T-helper 2 cell treated with Interferon-gamma antibody and Interleukin-4, amounts not matched to agents 100 ng/mL and 5 ng/mL, for 36 hours (primary cell): ENCODE results near the gene COL28A1. TPM values are rescaled to one million over a fixed set of nuclear protein-coding genes. Genes with fewer than 3 reads are reported as not detected.
"Not testable (repeated sequence)": the region's sequence is repeated elsewhere in the genome, so short reads cannot be mapped to it uniquely, and the experiment has no call there.

ENCODE experiments used
- intact Hi-C: fragments of 100-400 bp; cut with micrococcal nuclease; formaldehyde crosslinking; loops from one replicate; pipeline ENCODE4 v1.15.1; 2023
- total RNA-seq: library from RNA; stranded (reverse); gene quantifications from 2 replicates; pipeline ENCODE4 v1.2.3, GENCODE V29; 2022

Gene COL28A1
- total RNA-seq, 1 donor from 2014 or later, result not detected

DNA sequence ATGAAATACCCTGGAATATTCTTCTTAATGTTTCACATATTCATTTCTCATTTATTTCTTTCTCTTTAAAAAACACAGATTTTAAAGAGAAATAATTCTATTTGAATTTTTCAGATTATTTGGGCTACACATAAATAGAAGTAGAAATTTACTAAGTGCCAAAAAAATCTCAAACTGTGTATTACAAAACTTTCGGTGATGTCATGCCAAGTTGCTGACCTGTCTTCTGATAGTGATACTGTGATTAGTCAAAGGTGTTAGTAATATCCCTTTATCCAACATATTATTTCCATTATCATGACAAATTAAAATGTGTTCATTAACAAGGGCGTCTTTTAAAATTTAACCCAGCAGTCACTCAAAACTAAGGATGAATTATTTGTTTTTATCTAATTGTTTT is 60.1 kb downstream of the COL28A1 start:
- intact Hi-C loops, result no loop called here

DNA sequence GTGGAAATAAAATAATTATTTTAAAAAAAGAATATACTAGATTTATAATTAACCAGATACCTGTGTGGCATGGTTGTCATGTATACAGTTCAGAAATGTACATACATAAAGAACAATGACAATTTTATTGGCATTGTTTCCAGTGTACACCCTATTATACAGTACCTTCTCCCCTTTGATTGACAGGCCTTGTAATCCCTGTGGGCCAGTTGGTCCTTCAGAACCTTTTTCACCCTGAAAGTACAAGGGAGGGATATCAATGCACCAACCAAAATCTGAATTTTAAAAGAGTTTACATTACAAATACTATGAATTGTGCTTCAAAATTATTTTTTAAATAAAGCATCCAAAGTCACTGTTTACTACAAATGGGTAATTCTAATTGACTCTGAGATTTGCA is 61.2 kb downstream of the COL28A1 start:
- intact Hi-C loops, result no loop called here

DNA sequence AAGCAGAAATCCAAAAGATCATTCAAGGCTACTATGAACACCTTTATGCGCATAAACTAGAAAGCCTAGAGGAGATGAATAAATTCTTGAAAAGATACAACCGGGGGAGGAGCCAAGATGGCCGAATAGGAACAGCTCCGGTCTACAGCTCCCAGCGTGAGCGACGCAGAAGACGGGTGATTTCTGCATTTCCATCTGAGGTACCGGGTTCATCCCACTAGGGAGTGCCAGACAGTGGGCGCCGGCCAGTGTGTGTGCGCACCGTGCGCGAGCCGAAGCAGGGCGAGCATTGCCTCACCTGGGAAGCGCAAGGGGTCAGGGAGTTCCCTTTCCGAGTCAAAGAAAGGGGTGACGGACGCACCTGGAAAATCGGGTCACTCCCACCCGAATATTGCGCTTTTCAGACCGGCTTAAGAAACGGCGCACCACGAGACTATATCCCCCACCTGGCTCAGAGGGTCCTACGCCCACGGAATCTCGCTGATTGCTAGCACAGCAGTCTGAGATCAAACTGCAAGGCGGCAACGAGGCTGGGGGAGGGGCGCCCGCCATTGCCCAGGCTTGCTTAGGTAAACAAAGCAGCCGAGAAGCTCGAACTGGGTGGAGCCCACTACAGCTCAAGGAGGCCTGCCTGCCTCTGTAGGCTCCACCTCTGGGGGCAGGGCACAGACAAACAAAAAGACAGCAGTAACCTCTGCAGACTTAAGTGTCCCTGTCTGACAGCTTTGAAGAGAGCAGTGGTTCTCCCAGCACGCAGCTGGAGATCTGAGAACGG is 70.5 kb downstream of the COL28A1 start:
- intact Hi-C loops, result not testable (repeated sequence)

DNA sequence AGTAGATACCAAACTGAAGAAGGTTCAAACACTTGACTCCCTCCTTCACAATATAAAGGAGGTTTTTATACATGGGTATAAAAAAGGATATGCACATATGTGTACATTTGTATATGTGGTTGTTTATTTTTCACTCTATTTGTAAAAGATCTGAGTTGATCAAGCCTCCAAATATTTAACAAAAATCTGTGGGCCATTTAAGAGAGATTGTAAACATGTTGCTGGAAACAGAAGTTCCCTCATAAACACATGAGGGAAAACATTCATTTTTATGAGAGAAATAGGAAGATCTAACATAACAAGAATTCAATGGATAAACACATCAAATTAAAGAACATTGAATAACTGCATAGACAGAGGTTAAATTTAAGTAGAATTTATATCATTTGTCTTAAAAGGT is 81.7 kb downstream of the COL28A1 start:
- intact Hi-C loops, result no loop called here

DNA sequence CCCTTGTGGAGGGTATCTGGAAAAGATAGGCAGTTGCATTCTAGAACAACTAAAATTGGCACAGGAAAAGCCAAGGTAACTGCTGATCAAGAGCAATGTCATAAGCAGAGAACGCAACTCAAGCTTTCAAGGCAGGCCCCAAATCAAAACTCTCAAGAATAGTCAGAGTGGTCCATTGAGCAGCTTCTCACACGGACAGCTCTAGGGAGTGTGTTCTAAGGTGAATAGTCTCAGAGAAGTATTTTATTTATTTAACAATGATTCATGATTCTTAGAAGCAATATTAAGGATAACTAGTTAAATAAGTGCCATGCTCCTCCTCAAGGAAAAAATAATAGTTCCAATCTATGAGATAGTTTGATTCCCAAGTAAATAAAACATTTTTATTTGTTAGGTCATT is 83.0 kb downstream of the COL28A1 start:
- intact Hi-C loops, result no loop called here

DNA sequence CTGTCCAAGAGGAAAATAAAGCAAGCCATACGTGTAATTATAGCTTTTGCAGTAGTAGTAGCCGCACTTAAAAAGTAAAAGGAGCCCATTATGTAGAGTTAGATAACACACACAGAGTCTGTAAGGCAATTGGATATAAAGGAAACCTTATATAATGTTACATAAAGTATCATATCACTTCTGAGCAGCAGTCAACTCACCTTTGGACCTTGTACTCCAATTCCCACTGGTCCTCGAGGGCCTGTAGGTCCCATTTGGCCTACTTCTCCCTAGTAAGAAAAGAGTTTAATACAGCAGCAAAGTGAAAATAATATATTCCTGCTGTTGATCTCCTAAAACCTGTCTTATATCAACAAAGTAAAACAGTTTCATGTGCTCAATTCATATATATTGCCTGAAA is 83.6 kb downstream of the COL28A1 start:
- intact Hi-C loops, result no loop called here

DNA sequence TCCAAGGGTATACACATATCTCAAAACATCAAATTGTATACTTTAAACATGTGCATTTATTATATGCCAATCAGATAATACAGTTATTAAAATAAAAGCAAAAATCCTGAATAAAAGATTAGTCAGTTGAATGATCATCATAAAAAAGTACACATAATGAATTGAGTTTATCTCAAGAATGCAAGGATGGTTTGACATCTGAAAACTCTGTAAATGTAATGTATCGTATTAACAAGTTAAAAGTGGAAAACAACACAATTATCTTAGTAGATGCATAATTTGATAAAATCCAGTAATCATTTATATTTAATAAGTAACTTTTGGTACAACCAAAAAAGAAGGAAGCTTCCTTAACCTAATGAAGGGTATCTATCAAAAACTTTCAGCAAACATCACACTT is 86.6 kb downstream of the COL28A1 start:
- intact Hi-C loops, result no loop called here

DNA sequence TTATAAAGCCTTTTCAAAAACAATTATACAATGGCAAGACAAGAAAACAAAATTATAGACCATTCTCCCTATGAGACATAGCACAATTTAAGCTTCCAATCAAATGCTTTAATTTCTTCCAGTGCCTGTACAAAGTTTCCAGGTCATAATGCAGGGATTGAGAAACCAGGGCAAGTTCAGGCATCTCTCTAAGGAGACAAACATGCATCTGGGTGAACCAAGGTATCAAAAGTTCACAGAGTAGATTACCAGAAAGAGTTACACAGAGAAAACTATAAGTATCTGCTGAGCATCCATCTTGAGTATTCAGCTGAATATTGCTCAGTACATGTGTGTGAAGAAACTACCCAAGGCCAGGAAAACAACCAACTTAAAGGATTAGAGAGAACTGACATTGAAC is 89.1 kb downstream of the COL28A1 start:
- intact Hi-C loops, result no loop called here

DNA sequence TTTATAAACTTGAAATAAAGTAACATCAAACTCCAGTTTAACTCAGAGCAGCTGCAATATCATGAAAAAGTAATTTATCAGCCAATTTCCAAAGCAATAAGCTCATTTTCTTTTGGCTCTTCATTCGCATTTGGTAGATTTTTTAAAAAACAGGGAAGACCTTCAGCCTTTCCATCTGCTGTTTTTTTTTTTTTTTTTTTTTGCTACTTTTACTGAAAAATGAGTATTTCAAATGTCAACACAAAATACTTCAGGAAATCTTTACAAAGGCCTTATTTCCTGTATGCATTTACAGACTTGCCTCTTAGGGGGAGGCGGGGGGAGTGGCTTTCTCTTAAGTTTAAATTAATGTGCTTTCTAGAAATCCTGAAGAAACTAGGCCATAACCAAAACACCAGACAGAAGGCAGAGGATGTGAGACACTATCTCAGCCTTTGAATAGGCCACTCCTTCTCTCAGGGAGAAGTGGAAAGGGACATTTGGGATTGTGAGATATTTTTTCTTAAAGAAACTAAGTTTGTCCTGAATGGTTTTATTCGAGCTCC is 91.8 kb downstream of the COL28A1 start:
- intact Hi-C loops, result no loop called here

DNA sequence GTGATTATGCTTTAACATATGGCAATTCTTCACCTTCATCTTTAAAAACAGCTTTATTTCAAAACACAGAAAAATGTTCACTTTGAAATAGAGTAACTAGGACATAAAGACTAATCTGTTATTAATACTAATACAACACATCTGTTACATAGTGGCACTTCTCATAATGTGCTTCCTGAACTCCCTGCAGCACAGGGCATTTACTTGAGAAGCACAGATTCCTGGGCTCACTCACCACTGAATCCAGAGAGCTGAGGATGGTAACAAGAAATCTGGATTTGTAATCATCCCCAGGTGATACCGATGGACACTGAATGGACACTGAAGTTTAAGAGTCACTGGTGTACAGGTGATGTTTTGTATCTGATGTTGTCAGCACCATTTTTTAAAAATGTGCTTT is 96.1 kb downstream of the COL28A1 start:
- intact Hi-C loops, result no loop called here

DNA sequence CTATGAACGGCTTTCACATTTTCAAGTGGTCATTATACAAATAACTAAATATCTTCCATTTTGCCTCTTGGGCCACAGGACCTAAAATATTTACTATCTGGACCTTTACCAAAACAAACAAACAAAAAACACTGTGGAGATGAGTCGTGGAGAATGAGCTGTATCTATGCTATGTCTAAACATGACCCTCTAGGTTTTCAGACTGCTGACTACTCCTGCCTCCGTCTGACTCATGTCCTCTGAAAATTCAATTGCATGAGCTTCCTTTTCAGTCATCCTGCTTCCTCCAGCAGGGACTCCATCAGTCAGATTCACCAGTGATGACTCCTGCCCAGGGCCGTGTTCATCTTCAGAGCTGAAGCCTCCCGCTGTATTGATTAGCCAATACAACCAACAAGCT is 96.8 kb downstream of the COL28A1 start:
- intact Hi-C loops, result no loop called here

DNA sequence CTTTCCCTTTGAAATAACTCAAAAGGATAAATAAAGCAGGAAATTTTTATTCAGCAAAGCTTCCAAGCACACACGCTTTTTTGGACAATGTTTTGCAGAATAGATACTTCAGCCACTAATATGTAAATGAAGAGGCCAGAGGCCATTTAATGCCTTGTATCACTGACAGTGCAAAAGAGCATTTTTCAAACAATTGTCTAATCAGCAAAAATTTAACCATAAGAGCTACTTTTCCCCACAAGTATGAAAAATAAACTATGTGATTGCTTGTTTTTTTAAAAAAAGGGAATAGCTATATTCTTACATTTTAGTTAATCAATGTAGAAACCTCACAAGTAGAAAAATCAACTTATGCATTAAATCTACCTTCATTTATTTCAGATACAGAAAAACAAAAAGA is 99.7 kb downstream of the COL28A1 start:
- intact Hi-C loops, result no loop called here

DNA sequence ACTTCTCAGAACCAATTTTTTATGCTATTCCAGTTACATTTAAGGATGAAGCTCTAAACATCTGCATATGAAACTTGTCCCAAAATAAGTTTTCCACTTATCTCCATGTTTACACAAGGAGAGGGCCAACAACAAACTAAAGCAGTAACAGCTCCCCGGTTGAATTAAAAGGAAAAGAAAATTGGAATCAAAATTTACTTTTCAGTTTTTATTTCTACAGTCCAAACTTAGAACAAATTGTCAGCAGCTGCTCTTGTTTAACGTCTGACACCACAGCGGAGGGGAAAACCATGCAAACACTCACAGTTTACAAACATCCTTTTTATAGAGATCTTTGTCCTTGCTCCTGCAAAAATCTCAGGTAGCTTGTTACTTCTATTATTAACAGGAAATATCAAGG is 101.3 kb downstream of the COL28A1 start:
- intact Hi-C loops, result no loop called here

DNA sequence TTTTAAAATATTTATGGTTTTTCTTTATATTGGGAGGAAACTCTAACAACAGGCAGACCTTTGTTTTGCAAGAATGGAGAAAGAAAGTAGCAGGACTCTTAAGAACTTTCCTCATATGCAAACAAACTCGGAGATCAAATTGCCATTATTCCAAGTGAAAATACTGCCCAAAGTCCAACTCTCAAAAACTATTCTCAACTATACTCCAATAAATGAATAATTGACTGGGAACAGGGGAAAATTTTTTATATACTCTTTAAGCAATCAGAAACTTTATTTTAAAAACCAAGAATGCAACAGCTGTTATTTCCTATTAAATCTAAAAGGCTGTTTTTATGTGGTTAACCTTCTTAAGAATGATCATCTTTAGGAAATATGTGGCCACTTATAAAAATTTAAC is 101.9 kb downstream of the COL28A1 start:
- intact Hi-C loops, result no loop called here

DNA sequence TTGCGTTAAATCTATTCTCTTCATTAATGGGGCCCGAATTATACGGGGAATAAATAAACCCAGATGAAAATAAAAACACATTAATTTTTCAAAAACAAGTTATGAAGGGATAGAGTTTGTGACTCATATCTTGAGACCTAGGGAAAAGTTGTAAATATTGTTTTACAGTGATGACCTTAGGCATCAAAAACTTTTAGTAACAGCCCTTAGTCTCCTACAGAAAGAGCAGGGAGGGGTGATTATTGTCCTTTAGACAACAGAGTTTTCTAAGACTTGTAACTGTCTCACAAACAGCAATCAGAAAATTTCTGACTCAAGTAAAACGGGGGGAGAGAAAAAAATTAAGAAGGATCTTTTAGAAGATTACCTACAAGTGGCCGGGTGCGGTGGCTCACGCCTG is 102.7 kb downstream of the COL28A1 start:
- intact Hi-C loops, result no loop called here

DNA sequence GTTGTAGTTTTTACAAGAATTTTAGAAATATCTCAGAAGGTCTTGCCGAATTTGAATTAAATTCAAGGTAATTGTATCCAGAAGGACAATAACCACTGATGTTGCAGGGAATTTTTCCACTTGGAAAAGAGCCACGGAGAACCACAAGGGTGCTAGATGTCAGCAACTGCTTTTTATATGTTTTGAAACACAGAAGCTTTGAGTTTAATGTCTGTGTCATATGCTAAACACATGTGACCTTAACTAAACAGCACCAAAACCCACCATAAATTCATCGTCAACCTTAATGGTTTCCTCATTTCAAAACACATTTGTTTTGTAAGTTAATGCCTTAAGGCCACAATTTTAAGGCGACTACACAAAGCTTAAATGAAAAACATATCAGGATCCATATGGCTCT is 106.9 kb downstream of the COL28A1 start:
- intact Hi-C loops, result loop anchor here (10.0 kb wide), 1 partner anchor 786 kb away; no protein-coding TSS in a partner anchor

DNA sequence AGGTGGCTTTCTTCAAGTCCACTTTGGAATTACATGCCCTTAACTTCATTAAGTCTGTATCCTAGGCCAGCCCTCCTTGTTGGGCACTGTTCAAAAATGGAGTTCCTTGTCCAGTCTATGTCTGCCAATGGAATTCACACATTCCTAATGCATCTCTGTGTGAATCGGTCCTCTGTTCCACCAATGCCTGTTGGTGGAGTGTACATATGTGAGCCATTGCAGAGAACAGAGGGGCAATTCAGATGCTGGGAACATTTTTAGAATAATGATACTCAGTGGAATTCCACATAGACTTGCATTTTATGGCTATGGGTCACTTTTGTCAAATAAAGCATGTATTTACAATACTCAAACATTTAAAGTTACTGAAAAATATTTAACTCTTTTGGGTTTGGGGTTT is 108.3 kb downstream of the COL28A1 start:
- intact Hi-C loops, result loop anchor here (10.0 kb wide), 1 partner anchor 787 kb away; no protein-coding TSS in a partner anchor

DNA sequence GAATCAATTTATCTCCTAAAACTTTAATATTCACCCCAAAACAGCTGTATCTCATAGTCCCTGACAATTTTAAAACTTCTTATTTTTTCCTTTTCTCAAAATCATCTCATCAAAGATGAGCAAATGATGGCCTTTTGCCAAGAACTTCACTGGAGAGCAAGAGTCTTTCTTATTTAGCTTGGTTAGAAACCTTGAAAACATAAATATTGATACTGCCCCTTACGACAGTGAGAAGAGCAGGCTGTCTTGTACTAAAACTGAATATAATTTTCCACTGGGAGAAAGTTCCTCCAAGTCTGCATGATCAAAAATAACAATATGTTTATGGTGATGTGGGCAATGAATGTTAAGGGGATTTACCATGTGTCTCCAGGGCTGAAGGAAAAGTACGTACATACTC is 109.0 kb downstream of the COL28A1 start:
- intact Hi-C loops, result loop anchor here (10.0 kb wide), 1 partner anchor 788 kb away; no protein-coding TSS in a partner anchor

DNA sequence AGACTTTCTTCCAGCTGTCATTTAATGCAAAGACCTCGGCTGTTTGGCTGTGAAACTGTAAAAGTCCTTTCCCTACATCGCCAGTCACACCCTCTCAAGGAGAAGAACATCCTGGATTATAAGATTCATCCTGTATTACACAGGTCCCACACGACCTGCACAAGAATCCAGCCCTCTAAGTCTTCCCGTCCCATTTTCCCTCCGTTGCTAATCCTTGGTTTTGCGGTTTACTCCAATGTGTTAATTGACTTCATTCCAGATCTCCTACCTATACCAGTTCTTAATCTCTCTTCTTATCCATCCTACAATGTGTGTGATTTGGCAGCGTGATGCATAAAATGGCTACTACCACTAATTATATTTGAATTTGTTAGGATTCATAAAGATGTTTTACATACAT is 110.4 kb downstream of the COL28A1 start:
- intact Hi-C loops, result loop anchor here (10.0 kb wide), 1 partner anchor 789 kb away; no protein-coding TSS in a partner anchor

DNA sequence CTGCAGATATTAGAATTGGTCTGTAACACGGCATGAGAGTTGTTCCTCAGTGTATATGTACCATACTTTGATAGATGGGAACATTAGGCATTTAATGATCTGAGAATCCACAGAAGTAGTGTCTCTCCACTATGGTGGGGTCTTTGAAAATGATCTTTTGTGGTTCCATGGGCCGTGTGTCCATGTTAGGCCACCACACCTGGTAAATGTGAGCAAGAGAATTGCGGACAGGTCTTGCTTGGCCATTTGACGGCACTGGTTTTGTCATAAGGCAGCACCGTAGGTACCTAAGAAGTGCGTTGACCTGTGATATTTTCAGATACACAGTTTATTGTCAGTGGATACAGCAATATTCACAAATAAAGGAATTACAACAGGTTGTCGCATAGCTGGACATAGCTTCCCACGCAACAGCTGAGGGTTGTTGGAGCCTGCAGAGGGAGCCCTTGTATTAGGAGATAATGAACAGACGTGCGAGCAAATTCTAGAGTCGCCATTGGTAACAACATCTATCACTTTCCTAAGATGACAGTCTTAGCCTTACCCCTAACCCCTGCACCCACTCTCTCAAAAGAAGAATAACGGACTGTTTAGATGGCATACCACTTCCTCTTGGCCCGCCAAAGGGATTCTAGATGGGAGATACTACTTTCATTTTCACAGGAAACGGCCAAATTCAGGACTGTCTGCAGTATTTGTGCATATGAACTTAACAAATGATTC is 111.4 kb downstream of the COL28A1 start:
- intact Hi-C loops, result loop anchor here (10.0 kb wide), 1 partner anchor 790 kb away; no protein-coding TSS in a partner anchor

DNA sequence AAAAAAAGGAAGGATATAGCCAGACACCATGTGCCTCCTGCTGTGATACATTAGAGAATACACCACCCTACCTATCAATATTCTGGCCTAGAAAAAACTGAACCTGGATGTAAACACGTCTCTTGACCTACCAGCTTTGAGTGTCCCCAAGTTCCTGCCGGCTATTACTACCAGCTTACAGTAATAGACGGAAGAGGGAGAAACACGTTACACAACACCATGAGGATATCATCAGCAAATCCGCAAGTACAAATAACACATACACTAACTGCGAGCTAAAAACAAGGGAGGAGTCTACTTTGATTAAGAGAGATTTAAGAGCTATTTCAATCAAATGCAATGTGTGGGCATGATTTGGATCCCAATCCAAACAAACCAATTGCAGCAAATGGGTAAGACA is 113.0 kb downstream of the COL28A1 start:
- intact Hi-C loops, result loop anchor here (10.0 kb wide), 1 partner anchor 792 kb away; no protein-coding TSS in a partner anchor

DNA sequence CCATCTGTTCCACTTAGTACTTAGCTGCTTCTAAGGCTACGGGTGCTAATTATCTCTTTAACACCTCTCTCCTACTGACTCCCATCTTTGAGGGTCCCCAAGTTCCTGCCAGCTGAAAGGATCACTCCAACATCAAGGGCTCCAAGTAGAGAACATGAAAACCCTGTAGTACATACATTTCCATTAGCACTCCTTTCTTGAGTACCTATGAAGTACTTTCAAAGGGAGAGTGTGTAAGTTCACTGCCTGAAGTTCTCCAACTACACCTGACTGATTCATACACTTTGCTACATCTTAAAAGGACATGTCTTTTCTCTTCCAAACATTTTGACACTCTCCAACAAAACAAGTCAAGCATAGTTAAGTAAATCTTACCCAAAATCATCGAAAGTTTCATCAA is 113.8 kb downstream of the COL28A1 start:
- intact Hi-C loops, result loop anchor here (10.0 kb wide), 1 partner anchor 793 kb away; no protein-coding TSS in a partner anchor
